Calu3 (cell line): ENCODE results near the gene PRKAG2. TPM values are rescaled to one million over a fixed set of nuclear protein-coding genes. Genes with fewer than 3 reads are reported as not detected.

Experiments used
- BruUV-seq: library from RNA; stranded (reverse); fragments of 400-500 nt; replicated peaks from 2 replicates; lab custom pipeline; 2021; lab: Mats Ljungman, UMichigan
- CTCF ChIA-PET: fragments of 300-600 bp; sonication (Branson Sonifier 250); formaldehyde crosslinking; loops from one replicate; lab custom pipeline; 2022; ENCODE audit warnings: antibody characterized with exemption; lab: Charles Lee
- DNase-seq: peaks from one replicate; pipeline ENCODE4 v3.0.0; 2022
- H3K27ac Mint-ChIP-seq: one replicate; pipeline ENCODE4 v1.8.0; 2022; ENCODE audit warnings: mixed read lengths; ENCODE audit not compliant: unreplicated experiment
- H3K27me3 Mint-ChIP-seq: one replicate; pipeline ENCODE4 v1.8.0; 2022; ENCODE audit warnings: mixed read lengths; ENCODE audit not compliant: unreplicated experiment
- H3K36me3 Mint-ChIP-seq: one replicate; pipeline ENCODE4 v1.8.0; 2022; ENCODE audit warnings: mild to moderate bottlenecking, moderate library complexity, mixed read lengths; ENCODE audit not compliant: insufficient read depth, unreplicated experiment
- H3K4me1 Mint-ChIP-seq: one replicate; pipeline ENCODE4 v1.8.0; 2022; ENCODE audit warnings: mild to moderate bottlenecking, low read depth, mixed read lengths; ENCODE audit not compliant: unreplicated experiment
- H3K4me3 Mint-ChIP-seq: one replicate; pipeline ENCODE4 v1.8.0; 2022; ENCODE audit warnings: mild to moderate bottlenecking, low read depth, moderate library complexity, mixed read lengths; ENCODE audit not compliant: unreplicated experiment
- H3K9me3 Mint-ChIP-seq: one replicate; pipeline ENCODE4 v1.8.0; 2022; ENCODE audit warnings: low read depth, mixed read lengths; ENCODE audit not compliant: unreplicated experiment
- CTCF ChIP-seq: fragments of 200-600 bp; IDR thresholded peaks from one replicate; pipeline ENCODE4 v1.8.0; 2022; ENCODE audit warnings: antibody characterized with exemption; ENCODE audit not compliant: unreplicated experiment
- intact Hi-C: fragments of 100-400 bp; cut with micrococcal nuclease; formaldehyde crosslinking; loops from one replicate; pipeline ENCODE4 v1.10.0; 2022; ENCODE audit not compliant: unreplicated experiment
- total RNA-seq: library from RNA; stranded (reverse); gene quantifications from 2 replicates; pipeline ENCODE4 v1.2.3, GENCODE V29; 2022

Gene PRKAG2
- total RNA-seq, 1 experiment from 2014 or later, result 22.4 TPM

- DNase-seq, result no peak
- Mint-ChIP-seq H3K4me3 (no peak overlapping the region), H3K4me1 (peaks cover 19% of the 10 kb centered on the region), H3K36me3 (no peaks in the 10 kb centered on the region), H3K9me3 (no peaks in the 10 kb centered on the region), H3K27me3 (peaks cover 56% of the 10 kb centered on the region), H3K27ac (no peak overlapping the region)
- TF ChIP-seq CTCF, result no peak
- BruUV-seq, result no TSS peak
- intact Hi-C loops, result no loop called here
- CTCF ChIA-PET, result no interaction called here
Observed at GRCh38 chr7:151805191-151805590, 71.7 kb downstream of the PRKAG2 start.

GRCh38 chr7:151804756-151805155, 72.2 kb downstream of the PRKAG2 start:
- Mint-ChIP-seq H3K4me3 (no peak overlapping the region), H3K27ac (no peak overlapping the region), H3K4me1 (peaks cover 19% of the 10 kb centered on the region), H3K36me3 (no peaks in the 10 kb centered on the region), H3K9me3 (no peaks in the 10 kb centered on the region), H3K27me3 (peaks cover 51% of the 10 kb centered on the region)
- TF ChIP-seq CTCF, result no peak
- CTCF ChIA-PET, result no interaction called here
- intact Hi-C loops, result no loop called here
- DNase-seq, result no peak
- BruUV-seq, result no TSS peak

GRCh38 chr7:151803841-151804240, 73.1 kb downstream of the PRKAG2 start:
- Mint-ChIP-seq H3K27me3 (peaks cover 42% of the 10 kb centered on the region), H3K27ac (no peak overlapping the region), H3K4me1 (peaks cover 19% of the 10 kb centered on the region), H3K9me3 (no peaks in the 10 kb centered on the region), H3K36me3 (no peaks in the 10 kb centered on the region), H3K4me3 (no peak overlapping the region)
- DNase-seq, result no peak
- intact Hi-C loops, result no loop called here
- no TSS peak for BruUV-seq
- no peak for TF ChIP-seq CTCF
- CTCF ChIA-PET, result no interaction called here

- CTCF ChIA-PET, result no interaction called here
Observed at GRCh38 chr7:151802469-151802846, 74.5 kb downstream of the PRKAG2 start.

More at GRCh38 chr7:151802469-151802846, 74.5 kb downstream of the PRKAG2 start:
- no peak overlapping the region for H3K4me3 Mint-ChIP-seq
- H3K4me1 Mint-ChIP-seq, result peaks cover 13% of the 10 kb centered on the region
- no peak for TF ChIP-seq CTCF
- no TSS peak for BruUV-seq
- H3K27me3 Mint-ChIP-seq, result peaks cover 31% of the 10 kb centered on the region
- intact Hi-C loops, result no loop called here
- H3K27ac Mint-ChIP-seq, result no peak overlapping the region
- DNase-seq, result no peak
- H3K9me3 Mint-ChIP-seq, result no peaks in the 10 kb centered on the region
- peaks cover 3% of the 10 kb centered on the region for H3K36me3 Mint-ChIP-seq
